Small intestine (tissue), 7 donors: ENCODE data around the gene CFAP299. TPM values are rescaled to one million over a fixed set of nuclear protein-coding genes. Genes with fewer than 3 reads are reported as not detected.
"Not testable (repeated sequence)": the region's sequence is repeated elsewhere in the genome, so short reads cannot be mapped to it uniquely, and the experiment has no call there.

Source experiments
- DNase-seq, 2 donors: peaks; one replicate each; pipeline versions ENCODE4 v3.0.0 to v3.0.0-alpha.2; 2013
- FAIRE-seq: peaks from 2 replicates; lab custom pipeline; 2012; peaks lifted over from hg19 to GRCh38; lab: Jason Lieb, UNC
- H3K27ac ChIP-seq, 3 donors: one replicate each; pipeline ENCODE4 v1.5.1; 2013; ENCODE audit warnings: low read length in 2 of 3, mild to moderate bottlenecking in 2 of 3, control low read depth in 1 of 3, inconsistent platforms in 1 of 3, low read depth in 1 of 3, moderate library complexity in 1 of 3
- H3K27me3 ChIP-seq, 3 donors: one replicate each; pipeline ENCODE4 v1.6.1; 2013; ENCODE audit warnings: low read length in 3 of 3, inconsistent platforms in 1 of 3; ENCODE audit not compliant: control insufficient read depth in 3 of 3, insufficient read depth in 3 of 3
- H3K36me3 ChIP-seq, 3 donors: one replicate each; pipeline ENCODE4 v1.6.1; 2013; ENCODE audit warnings: low read length in 3 of 3, inconsistent platforms in 1 of 3, low read depth in 1 of 3, mild to moderate bottlenecking in 1 of 3, moderate library complexity in 1 of 3; ENCODE audit not compliant: control insufficient read depth in 3 of 3, insufficient read depth in 2 of 3
- H3K4me1 ChIP-seq, 3 donors: one replicate each; pipeline ENCODE4 v1.6.1; 2013; ENCODE audit warnings: low read length in 2 of 3, inconsistent platforms in 1 of 3, low read depth in 1 of 3, mild to moderate bottlenecking in 1 of 3, moderate library complexity in 1 of 3; ENCODE audit not compliant: control insufficient read depth in 3 of 3, insufficient read depth in 2 of 3
- H3K4me3 ChIP-seq, 3 donors: one replicate each; pipeline ENCODE4 v1.5.1; 2013; ENCODE audit warnings: low read length in 3 of 3, control low read depth in 1 of 3, inconsistent platforms in 1 of 3, low read depth in 1 of 3, mild to moderate bottlenecking in 1 of 3, moderate library complexity in 1 of 3
- H3K9me3 ChIP-seq, 2 donors: one replicate each; pipeline ENCODE4 v1.6.1; 2013; ENCODE audit warnings: low read depth in 1 of 2, low read length in 1 of 2; ENCODE audit not compliant: control insufficient read depth in 2 of 2, insufficient read depth in 1 of 2
- WGBS, 3 donors: extraction: QIAGEN DNeasy Blood & Tissue Kit; methylation state at CpG; one replicate each; pipeline ENCODE4 v1.1.7; 2013; 5-methylcytosine and 5-hydroxymethylcytosine counted together
- polyA plus RNA-seq, 4 donors: library from polyadenylated mRNA; stranded (reverse) in 3 of 4; unstranded in 1 of 4; fragments of 200-250 nt in 3 of 4; fragments of 120-200 nt in 1 of 4; gene quantifications; one replicate each; pipeline versions ENCODE4 v1.2.1 to v1.2.3, GENCODE V29; 2013
- donor health status: healthy with polysubstance abuse.
- donor health status: control.
- donor health status: control.
- donor health status: Bipolar disorder and iron deficiency.
- donor health status: healthy.

CFAP299 gene
- polyA plus RNA-seq, 4 donors, result not detected

- DNase-seq (no peak), FAIRE-seq (no peak)
- Histone ChIP-seq H3K27ac (no peak overlapping the region), H3K9me3 (peaks cover 0 to 3% of the 10 kb centered on the region in 2 donors), H3K36me3 (no peaks in the 10 kb centered on the region), H3K27me3 (peaks cover 0 to 6% (median 0%) of the 10 kb centered on the region in 3 donors), H3K4me1 (no peaks in the 10 kb centered on the region), H3K4me3 (no peak overlapping the region)
- WGBS, 3 donors, result 69 to 76% (median 76%) methylated on average over 7 of the region's 7 CpGs
Observed at GRCh38 chr4:80313627-80314026, 21.9 kb upstream of the CFAP299 start.

- not testable (repeated sequence) for FAIRE-seq, H3K27me3 ChIP-seq, H3K4me3 ChIP-seq, H3K36me3 ChIP-seq, H3K4me1 ChIP-seq, DNase-seq, H3K27ac ChIP-seq, H3K9me3 ChIP-seq
Observed at GRCh38 chr4:80315848-80316247, 19.7 kb upstream of the CFAP299 start.

GRCh38 chr4:80321341-80321740, 14.2 kb upstream of the CFAP299 start:
- H3K4me1 ChIP-seq, result no peaks in the 10 kb centered on the region
- no peaks in the 10 kb centered on the region for H3K36me3 ChIP-seq
- WGBS, 3 donors, result 92 to 94% (median 93%) methylated on average over 8 of the region's 8 CpGs
- FAIRE-seq (no peak), DNase-seq (no peak)
- H3K27ac ChIP-seq, result no peak overlapping the region
- H3K9me3 ChIP-seq, result no peaks in the 10 kb centered on the region
- no peak overlapping the region for H3K4me3 ChIP-seq
- H3K27me3 ChIP-seq, result peaks cover 0 to 6% (median 0%) of the 10 kb centered on the region in 3 donors

GRCh38 chr4:80321776-80322175, 13.8 kb upstream of the CFAP299 start:
- FAIRE-seq (no peak), DNase-seq (no peak)
- 65 to 78% (median 74%) methylated on average over 4 of the region's 4 CpGs for WGBS, 3 donors
- H3K9me3 ChIP-seq, result no peaks in the 10 kb centered on the region
- H3K4me1 ChIP-seq, result no peaks in the 10 kb centered on the region
- H3K27me3 ChIP-seq, result peaks cover 0 to 7% (median 0%) of the 10 kb centered on the region in 3 donors
- H3K36me3 ChIP-seq, result no peaks in the 10 kb centered on the region
- H3K4me3 ChIP-seq, result no peak overlapping the region
- H3K27ac ChIP-seq, result no peak overlapping the region

- FAIRE-seq (no peak), DNase-seq (no peak)
Observed at GRCh38 chr4:80322716-80323115, 12.8 kb upstream of the CFAP299 start.

GRCh38 chr4:80324171-80324570, 11.4 kb upstream of the CFAP299 start:
- no peak for FAIRE-seq
- 72 to 77% (median 72%) methylated on average over 6 of the region's 6 CpGs for WGBS, 3 donors
- H3K27me3 ChIP-seq, result peaks cover 0 to 10% (median 0%) of the 10 kb centered on the region in 3 donors

More at GRCh38 chr4:80322716-80323115, 12.8 kb upstream of the CFAP299 start:
- H3K4me3 ChIP-seq, result no peak overlapping the region
- H3K9me3 ChIP-seq, result no peaks in the 10 kb centered on the region
- H3K36me3 ChIP-seq, result no peaks in the 10 kb centered on the region
- peaks cover 0 to 7% (median 0%) of the 10 kb centered on the region in 3 donors for H3K27me3 ChIP-seq
- no peak overlapping the region for H3K27ac ChIP-seq
- H3K4me1 ChIP-seq, result no peaks in the 10 kb centered on the region

GRCh38 chr4:80331693-80332092, 3.8 kb upstream of the CFAP299 start:
- DNase-seq (no peak), FAIRE-seq (no peak)
- Histone ChIP-seq H3K27ac (no peak overlapping the region), H3K36me3 (no peaks in the 10 kb centered on the region), H3K27me3 (peaks cover 0 to 29% (median 5%) of the 10 kb centered on the region in 3 donors), H3K4me1 (peaks cover 0 to 5% (median 0%) of the 10 kb centered on the region in 3 donors), H3K4me3 (no peak overlapping the region), H3K9me3 (no peaks in the 10 kb centered on the region)
- WGBS, 3 donors, result 66 to 86% (median 78%) methylated on average over 2 of the region's 2 CpGs

More at GRCh38 chr4:80324171-80324570, 11.4 kb upstream of the CFAP299 start:
- Histone ChIP-seq H3K4me1 (no peaks in the 10 kb centered on the region), H3K9me3 (no peaks in the 10 kb centered on the region), H3K4me3 (no peak overlapping the region), H3K36me3 (no peaks in the 10 kb centered on the region), H3K27ac (no peak overlapping the region)
- DNase-seq, result no peak

- H3K9me3 ChIP-seq, result no peaks in the 10 kb centered on the region
- H3K4me1 ChIP-seq, result peaks cover 0 to 5% (median 0%) of the 10 kb centered on the region in 3 donors
- FAIRE-seq (no peak), DNase-seq (no peak)
- H3K36me3 ChIP-seq, result no peaks in the 10 kb centered on the region
- 57 to 64% (median 61%) methylated on average over 4 of the region's 4 CpGs for WGBS, 3 donors
- H3K27me3 ChIP-seq, result peaks cover 0 to 28% (median 5%) of the 10 kb centered on the region in 3 donors
- H3K27ac ChIP-seq, result no peak overlapping the region
- H3K4me3 ChIP-seq, result no peak overlapping the region
Observed at GRCh38 chr4:80333121-80333520, 2.4 kb upstream of the CFAP299 start.

- Histone ChIP-seq H3K27ac (no peak overlapping the region), H3K9me3 (no peaks in the 10 kb centered on the region), H3K4me1 (peaks cover 0 to 5% (median 0%) of the 10 kb centered on the region in 3 donors), H3K27me3 (peaks cover 0 to 31% (median 5%) of the 10 kb centered on the region in 3 donors), H3K4me3 (no peak overlapping the region), H3K36me3 (no peaks in the 10 kb centered on the region)
- DNase-seq (no peak), FAIRE-seq (no peak)
- WGBS, 3 donors, result 60 to 63% (median 62%) methylated on average over 1 of the region's 1 CpG
Observed at GRCh38 chr4:80334568-80334967, 962 bp upstream of the CFAP299 start.
